SK-N-DZ (cell line): ENCODE data around the gene WIZ.
"Not testable (repeated sequence)": the region's sequence is repeated elsewhere in the genome, so short reads cannot be mapped to it uniquely, and the experiment has no call there.

Source experiments
- DNase-seq: peaks from one replicate; pipeline ENCODE4 v3.0.0-alpha.2; 2015; ENCODE audit warnings: low spot score

Gene WIZ

GRCh38 chr19:15404097-15404779 is 45.5 kb downstream of the WIZ start:
- DNase-seq, result no peak

GRCh38 chr19:15403151-15403531 is 46.6 kb downstream of the WIZ start:
- no peak for DNase-seq

- no peak for DNase-seq
Measured at GRCh38 chr19:15402411-15403150, 47.2 kb downstream of the WIZ start.

DNA sequence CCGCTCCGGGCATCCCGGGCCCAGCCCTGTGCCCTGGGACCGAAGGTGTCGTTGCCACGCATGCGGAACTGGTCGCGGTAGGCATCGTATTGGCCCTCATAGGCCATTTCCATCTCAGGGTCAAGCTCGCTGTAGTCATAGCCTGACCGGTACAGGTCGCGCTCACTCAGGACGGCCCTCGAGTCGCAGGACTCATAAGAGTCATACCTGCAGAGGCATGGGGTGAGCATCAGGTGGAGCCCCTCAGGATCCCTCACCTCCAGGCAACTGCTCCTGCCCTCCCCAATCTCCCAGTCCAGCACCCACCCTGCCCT is 48.4 kb downstream of the WIZ start:
- DNase-seq, result no peak

DNA sequence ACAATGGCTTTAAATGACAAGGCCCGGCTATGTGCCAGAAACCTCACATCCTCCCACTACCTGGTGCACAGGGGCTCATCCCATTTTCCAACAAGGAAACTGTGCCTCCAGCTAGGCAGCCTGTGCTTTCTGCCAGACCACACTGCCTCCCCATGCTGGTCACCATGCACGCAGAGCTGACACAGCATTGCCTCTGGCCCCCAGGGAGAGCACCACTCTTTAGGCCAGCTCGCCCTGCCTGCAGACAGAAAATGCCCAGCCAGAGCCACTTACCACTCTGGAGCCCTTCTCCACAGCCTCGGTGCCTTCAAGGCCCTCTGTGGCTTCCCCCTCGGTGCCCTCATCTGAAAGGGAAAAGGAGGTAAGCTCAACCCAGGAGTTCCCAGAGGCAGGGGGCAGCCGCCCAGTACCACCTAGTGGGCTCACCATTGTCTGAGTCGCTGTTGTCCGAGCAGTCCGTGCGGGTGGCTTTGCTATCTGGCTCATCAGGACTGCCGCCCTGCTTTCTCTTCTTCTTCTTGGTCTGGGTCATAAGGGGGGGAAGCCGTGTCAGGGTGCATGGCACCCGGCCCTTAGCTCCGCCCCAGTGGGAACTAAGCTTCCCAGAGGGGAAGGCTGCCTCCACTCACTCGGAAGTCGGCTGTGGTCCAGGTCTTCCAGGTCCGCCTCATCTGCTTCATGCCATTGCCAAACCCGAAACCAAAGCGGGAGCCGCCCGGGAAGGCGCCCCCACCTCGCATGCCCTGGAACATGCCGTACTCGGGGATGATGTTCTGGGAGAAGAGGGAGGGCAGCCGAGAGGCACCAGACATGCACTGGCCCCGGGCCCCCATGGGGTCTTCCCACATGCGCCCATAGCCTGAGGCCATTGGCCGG is 49.0 kb downstream of the WIZ start:
- no peak for DNase-seq

- DNase-seq, result no peak
Measured at GRCh38 chr19:15399635-15400034, 50.1 kb downstream of the WIZ start.

GRCh38 chr19:15399234-15399515 is 50.6 kb downstream of the WIZ start:
- no peak for DNase-seq

DNA sequence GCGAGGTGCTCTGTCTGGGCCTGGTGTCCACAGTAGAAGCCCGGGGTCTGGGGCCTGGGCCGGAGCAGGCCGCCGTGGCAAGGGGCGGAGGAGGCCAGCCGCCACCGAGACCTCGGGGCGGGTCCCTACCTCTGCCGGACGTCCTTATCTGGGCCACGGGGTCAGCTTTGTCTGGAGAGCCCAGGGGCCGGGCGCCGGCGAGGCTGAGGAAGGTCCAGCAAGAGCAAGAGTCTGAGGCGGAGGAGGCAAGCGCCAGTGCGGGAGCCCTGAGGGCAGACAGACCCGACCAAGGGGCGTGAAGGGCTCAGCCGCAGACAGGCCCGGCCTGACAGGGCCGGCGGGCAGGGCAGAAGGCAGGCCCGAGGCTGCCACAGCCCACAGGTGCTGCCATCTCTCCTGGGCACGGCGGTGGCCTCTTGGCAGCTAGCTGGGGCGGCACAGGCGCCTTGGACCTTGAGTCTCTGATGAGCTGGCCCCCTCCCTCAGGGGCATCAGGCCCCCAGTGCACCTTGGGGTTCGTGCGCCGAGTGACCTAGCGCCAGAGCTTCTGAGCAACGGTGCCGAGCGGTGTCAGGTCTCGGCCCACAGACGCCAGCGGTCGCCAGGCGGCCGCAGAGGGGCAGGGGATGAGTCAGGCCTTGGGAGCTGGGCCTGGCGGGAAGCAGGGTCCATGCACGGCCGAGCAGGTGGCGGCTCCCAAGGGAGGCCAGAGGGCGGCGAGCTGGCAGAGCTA is 51.1 kb downstream of the WIZ start:
- DNase-seq, result no peak

DNA sequence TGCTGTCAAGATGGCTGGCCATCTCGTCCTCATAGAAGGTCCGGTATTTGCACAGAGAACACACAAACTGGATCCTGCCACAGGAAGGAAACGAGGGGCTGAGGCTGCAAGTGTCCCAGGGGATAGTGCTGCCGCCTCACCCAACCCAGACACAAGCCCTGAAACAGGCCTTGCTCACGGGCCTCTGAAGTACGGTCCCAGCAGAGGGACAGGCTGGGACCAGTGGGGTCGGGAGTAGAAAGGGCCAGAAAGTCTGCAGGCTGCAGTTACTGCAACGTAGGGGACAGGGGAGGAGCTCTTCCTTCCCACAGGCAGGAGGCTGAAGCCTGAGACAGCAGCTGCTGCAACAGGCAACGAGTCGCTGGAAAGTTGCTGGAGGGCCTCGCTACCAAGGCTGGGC is 52.0 kb downstream of the WIZ start:
- no peak for DNase-seq

- no peak for DNase-seq
Measured at GRCh38 chr19:15397236-15397635, 52.5 kb downstream of the WIZ start.

DNA sequence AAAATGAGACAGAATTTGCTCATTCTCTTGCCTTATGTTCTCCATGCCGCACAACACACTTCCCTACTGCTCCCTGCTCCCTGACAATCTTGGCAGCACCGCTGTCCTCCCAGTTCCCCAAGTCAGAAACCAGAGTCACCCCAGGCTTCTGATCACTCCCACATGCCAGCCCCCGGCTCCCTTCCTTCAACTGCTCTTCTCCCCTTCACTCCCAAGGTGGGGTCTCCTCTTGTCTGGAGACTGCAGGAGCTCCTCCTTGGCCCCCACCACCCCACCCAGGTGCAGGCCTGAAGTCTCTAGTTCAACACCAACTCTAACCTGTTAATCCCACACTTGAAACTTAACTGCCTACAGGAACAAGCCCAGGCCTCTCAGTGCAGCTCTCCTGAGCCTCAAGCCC is 53.3 kb downstream of the WIZ start:
- no peak for DNase-seq

DNA sequence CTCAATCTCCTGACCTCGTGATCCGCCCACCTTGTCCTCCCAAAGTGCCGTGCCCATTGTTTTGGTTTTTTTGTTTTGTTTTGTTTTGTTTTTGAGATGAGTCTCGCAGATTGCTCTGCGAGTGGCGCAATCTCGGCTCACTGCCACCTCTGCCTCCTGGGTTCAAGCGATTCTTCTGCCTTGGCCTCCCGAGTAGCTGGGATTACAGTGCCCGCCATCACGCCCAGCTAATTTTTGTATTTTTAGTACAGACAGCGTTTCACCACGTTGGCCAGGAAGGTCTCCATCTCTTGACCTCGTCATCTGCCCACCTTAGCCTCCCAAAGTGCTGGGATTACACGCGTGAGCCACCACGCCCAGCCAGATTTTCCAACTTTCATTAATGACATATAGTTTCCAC is 54.5 kb downstream of the WIZ start:
- not testable (repeated sequence) for DNase-seq

- DNase-seq, result no peak
Measured at GRCh38 chr19:15394426-15394825, 55.3 kb downstream of the WIZ start.

- DNase-seq, result no peak
Measured at GRCh38 chr19:15393963-15394362, 55.8 kb downstream of the WIZ start.

DNA sequence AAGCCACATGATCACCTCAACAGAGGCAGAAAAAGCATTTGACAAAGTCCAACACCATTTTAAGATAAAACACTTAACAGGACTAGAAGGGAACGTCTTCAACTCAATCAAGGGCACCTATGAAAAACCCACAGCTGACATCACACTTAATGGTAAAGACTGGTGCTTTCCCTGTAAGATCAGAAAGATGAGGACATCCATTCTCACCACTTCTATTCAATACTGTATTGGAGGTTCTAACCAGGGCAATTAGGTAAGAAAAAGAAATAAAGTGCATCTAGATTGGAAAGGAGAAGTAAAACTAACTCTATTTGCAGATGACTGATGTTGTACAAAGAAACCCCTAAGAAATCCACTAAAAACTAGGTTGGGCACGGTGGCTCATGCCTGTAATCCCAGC is 58.9 kb downstream of the WIZ start:
- no peak for DNase-seq

DNA sequence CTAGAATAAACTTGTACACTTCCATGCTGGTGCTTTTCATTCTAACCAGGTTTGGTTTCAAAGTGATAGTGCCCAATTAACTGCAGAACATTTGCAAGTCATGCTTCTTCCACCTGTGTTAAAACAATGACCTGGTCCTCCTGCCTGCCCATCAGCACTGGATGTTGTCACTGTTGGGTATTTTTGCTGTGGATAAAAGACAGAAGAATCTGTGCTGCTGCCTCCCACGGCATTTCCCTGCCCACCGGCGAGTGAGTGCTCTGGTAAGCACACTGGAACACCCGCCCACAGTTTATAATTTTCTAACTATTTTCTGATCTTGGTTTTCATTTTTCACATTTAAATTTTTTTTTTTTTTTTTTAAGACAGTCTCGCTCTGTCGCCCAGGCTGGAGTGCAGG is 67.9 kb downstream of the WIZ start:
- DNase-seq, result no peak

- no peak for DNase-seq
Measured at GRCh38 chr19:15381429-15381828, 68.3 kb downstream of the WIZ start.

- peak; percentile 70 for DNase-seq
Measured at GRCh38 chr19:15379999-15380647, 69.6 kb downstream of the WIZ start.

- DNase-seq, result peak; percentile 98
Measured at GRCh38 chr19:15379083-15379998, 70.4 kb downstream of the WIZ start, which contains the start of gene AKAP8. Gene AKAP8 (minus strand): TSS chr19:15379787. CDS start chr19:15379731, 56 bp downstream.

- peak; percentile 17 for DNase-seq
Measured at GRCh38 chr19:15378534-15379082, 71.1 kb downstream of the WIZ start.
